HG02943 (cell line): ENCODE data around the gene NUDC.
"Not testable (repeated sequence)": the region's sequence is repeated elsewhere in the genome, so short reads cannot be mapped to it uniquely, and the experiment has no call there.

Source experiments
- ATAC-seq: cut with Tn5 transposase; IDR thresholded peaks from one replicate; pipeline ENCODE4 v1.9.1; 2021; ENCODE audit warnings: mild to moderate bottlenecking, low read depth, moderate library complexity; ENCODE audit not compliant: unreplicated experiment

The NUDC gene

GRCh38 chr1:26910343-26911160, 11.0 kb upstream of the NUDC start:
- no peak for ATAC-seq

- no peak for ATAC-seq
Measured at GRCh38 chr1:26911399-26912146, 10.0 kb upstream of the NUDC start.

GRCh38 chr1:26912147-26912490, 9.4 kb upstream of the NUDC start:
- no peak for ATAC-seq

- ATAC-seq: no peak
Measured at GRCh38 chr1:26913389-26913753, 8.2 kb upstream of the NUDC start.

GRCh38 chr1:26913754-26914619, 7.6 kb upstream of the NUDC start, which contains the start of gene NR0B2:
NR0B2 (minus strand) TSS chr1:26913975; CDS start chr1:26913940, 35 bp downstream.
- ATAC-seq: no peak

GRCh38 chr1:26915204-26915842, 6.2 kb upstream of the NUDC start:
- ATAC-seq: no peak

- no peak for ATAC-seq
Measured at GRCh38 chr1:26921126-26921539, 410 bp upstream of the NUDC start.

GRCh38 chr1:26922431-26922729, 837 bp downstream of the NUDC start:
- no peak for ATAC-seq

GRCh38 chr1:26922901-26923300, 1.4 kb downstream of the NUDC start:
- ATAC-seq: no peak

- ATAC-seq: no peak
Measured at GRCh38 chr1:26923711-26924110, 2.2 kb downstream of the NUDC start.

- no peak for ATAC-seq
Measured at GRCh38 chr1:26932531-26932930, 11.0 kb downstream of the NUDC start.

- no peak for ATAC-seq
Measured at GRCh38 chr1:26936823-26937222, 15.3 kb downstream of the NUDC start.

- ATAC-seq: no peak
Measured at GRCh38 chr1:26938004-26938658, 16.6 kb downstream of the NUDC start.

GRCh38 chr1:26938659-26939025, 17.1 kb downstream of the NUDC start:
- no peak for ATAC-seq

GRCh38 chr1:26941311-26941710, 19.8 kb downstream of the NUDC start:
- no peak for ATAC-seq

GRCh38 chr1:26942656-26943055, 21.1 kb downstream of the NUDC start:
- ATAC-seq: no peak

GRCh38 chr1:26945138-26945537, 23.6 kb downstream of the NUDC start:
- ATAC-seq: no peak

GRCh38 chr1:26945728-26946127, 24.2 kb downstream of the NUDC start:
- ATAC-seq: no peak

GRCh38 chr1:26946270-26946669, 24.7 kb downstream of the NUDC start:
- ATAC-seq: no peak

- not testable (repeated sequence) for ATAC-seq
Measured at GRCh38 chr1:26948725-26949057, 27.1 kb downstream of the NUDC start.
